NCI-H526 (cell line): ENCODE data around the gene MAP3K1.
"Not testable (repeated sequence)": the region's sequence is repeated elsewhere in the genome, so short reads cannot be mapped to it uniquely, and the experiment has no call there.

Experiments
- DNase-seq, 2 experiments: peaks; one replicate each; lab custom pipeline; 2025; lab: John Stamatoyannopoulos, UW

Gene MAP3K1

GRCh38 chr5:56814963-56815657, at the start of gene MAP3K1:
Gene MAP3K1 (plus strand): TSS chr5:56815549. CDS start chr5:56815574, 25 bp downstream.
- DNase-seq = peak in 1 of 2 experiments; percentile 86

GRCh38 chr5:56766926-56767325, 48.4 kb upstream of the MAP3K1 start:
- no peak for DNase-seq

GRCh38 chr5:56769875-56770604, 45.3 kb upstream of the MAP3K1 start:
- no peak for DNase-seq

- no peak for DNase-seq
Measured at GRCh38 chr5:56772767-56773166, 42.6 kb upstream of the MAP3K1 start.

GRCh38 chr5:56774957-56775356, 40.4 kb upstream of the MAP3K1 start:
- DNase-seq = no peak

- not testable (repeated sequence) for DNase-seq
Measured at GRCh38 chr5:56776212-56776846, 39.0 kb upstream of the MAP3K1 start.

- DNase-seq = no peak
Measured at GRCh38 chr5:56783261-56783660, 32.1 kb upstream of the MAP3K1 start.

GRCh38 chr5:56786346-56786745, 29.0 kb upstream of the MAP3K1 start:
- DNase-seq = no peak

GRCh38 chr5:56791396-56791795, 24.0 kb upstream of the MAP3K1 start:
- no peak for DNase-seq

GRCh38 chr5:56798521-56798920, 16.8 kb upstream of the MAP3K1 start:
- DNase-seq = no peak

- DNase-seq = no peak
Measured at GRCh38 chr5:56800186-56800585, 15.2 kb upstream of the MAP3K1 start.

- DNase-seq = no peak
Measured at GRCh38 chr5:56801256-56801655, 14.1 kb upstream of the MAP3K1 start.

GRCh38 chr5:56802205-56802604, 13.1 kb upstream of the MAP3K1 start:
- peak in 1 of 2 experiments; percentile 19 for DNase-seq

- DNase-seq = no peak
Measured at GRCh38 chr5:56803025-56803424, 12.3 kb upstream of the MAP3K1 start.

GRCh38 chr5:56803894-56804293, 11.5 kb upstream of the MAP3K1 start:
- DNase-seq = no peak

GRCh38 chr5:56807679-56808078, 7.7 kb upstream of the MAP3K1 start:
- DNase-seq = no peak

- no peak for DNase-seq
Measured at GRCh38 chr5:56808211-56808610, 7.1 kb upstream of the MAP3K1 start.

GRCh38 chr5:56810826-56811225, 4.5 kb upstream of the MAP3K1 start:
- no peak for DNase-seq

- DNase-seq = peak in 1 of 2 experiments; percentile 33
Measured at GRCh38 chr5:56812110-56812509, 3.2 kb upstream of the MAP3K1 start.

- no peak for DNase-seq
Measured at GRCh38 chr5:56813302-56813701, 2.0 kb upstream of the MAP3K1 start.

- peak in 1 of 2 experiments; percentile 52 for DNase-seq
Measured at GRCh38 chr5:56814361-56814962, 887 bp upstream of the MAP3K1 start.
